GM18868 (cell line): ENCODE results near the gene LEMD2.

Experiments used
- ATAC-seq: cut with Tn5 transposase; IDR thresholded peaks from one replicate; pipeline ENCODE4 v1.9.1; 2021; ENCODE audit warnings: mild to moderate bottlenecking, moderate library complexity; ENCODE audit not compliant: unreplicated experiment

The LEMD2 gene

GRCh38 chr6:33820243-33820642, 31.3 kb upstream of the LEMD2 start:
- ATAC-seq = no peak

GRCh38 chr6:33819021-33819420, 30.1 kb upstream of the LEMD2 start:
- no peak for ATAC-seq

DNA sequence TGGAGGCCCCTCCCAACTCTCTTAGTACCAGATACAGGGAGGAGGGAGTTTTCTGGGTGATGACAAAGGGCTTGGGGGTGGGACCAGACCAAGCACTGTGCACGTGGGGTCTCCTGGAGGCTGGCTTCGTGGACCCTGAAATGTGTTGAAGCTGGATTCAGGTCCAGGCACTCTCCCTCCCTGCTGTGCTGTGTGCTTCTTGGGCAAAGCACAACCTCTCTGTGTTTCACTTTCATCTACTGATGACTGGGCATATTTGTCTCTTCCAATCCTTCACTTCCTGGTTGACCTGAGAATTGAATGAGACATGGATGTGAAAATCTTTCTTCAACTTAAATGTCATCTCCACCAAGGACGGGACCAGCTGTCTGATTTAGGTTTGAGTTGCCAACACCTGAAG, 29.4 kb upstream of the LEMD2 start:
- no peak for ATAC-seq

GRCh38 chr6:33817489-33817888, 28.6 kb upstream of the LEMD2 start:
- no peak for ATAC-seq

DNA sequence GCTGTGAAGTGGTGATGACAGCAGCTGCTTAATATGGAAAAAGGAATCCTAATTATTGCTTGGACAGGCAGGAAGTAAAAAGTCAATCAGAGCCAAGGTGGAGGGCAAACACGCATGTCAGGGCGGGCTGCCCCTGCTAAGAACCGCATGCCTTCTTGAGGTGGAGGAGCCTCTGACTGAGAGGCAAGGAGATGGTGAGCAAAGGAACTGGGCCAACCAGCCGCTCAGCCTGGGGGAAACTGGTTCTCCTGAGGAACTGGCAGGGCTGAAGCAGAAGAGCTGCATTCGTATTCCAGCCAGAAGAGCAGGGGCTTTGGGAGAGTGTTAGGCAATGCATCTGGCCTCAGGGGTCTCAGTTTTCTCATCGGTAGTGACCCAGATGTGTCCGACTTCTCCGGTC, 28.0 kb upstream of the LEMD2 start:
- ATAC-seq = no peak

DNA sequence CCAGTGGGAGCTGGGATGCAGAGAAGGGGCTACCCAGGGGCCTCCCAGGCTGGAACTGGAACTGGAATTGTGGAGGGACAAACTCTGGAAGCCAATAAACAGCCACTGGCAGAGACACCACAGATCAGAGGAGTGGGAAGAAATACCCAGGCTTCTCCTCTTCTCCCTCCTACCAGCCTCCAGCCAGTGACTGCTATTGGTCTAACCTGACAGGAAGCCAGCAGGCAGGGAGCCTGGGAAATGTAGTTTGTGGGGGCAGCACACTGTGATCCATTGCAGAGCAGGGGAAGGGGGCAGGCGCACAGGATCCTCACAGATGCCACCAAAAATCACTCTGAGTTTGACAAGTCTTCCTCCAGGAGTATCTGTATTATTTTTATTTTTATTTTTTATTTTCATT, 26.9 kb upstream of the LEMD2 start:
- ATAC-seq = no peak

GRCh38 chr6:33813990-33814985, 25.4 kb upstream of the LEMD2 start:
- ATAC-seq = no peak

DNA sequence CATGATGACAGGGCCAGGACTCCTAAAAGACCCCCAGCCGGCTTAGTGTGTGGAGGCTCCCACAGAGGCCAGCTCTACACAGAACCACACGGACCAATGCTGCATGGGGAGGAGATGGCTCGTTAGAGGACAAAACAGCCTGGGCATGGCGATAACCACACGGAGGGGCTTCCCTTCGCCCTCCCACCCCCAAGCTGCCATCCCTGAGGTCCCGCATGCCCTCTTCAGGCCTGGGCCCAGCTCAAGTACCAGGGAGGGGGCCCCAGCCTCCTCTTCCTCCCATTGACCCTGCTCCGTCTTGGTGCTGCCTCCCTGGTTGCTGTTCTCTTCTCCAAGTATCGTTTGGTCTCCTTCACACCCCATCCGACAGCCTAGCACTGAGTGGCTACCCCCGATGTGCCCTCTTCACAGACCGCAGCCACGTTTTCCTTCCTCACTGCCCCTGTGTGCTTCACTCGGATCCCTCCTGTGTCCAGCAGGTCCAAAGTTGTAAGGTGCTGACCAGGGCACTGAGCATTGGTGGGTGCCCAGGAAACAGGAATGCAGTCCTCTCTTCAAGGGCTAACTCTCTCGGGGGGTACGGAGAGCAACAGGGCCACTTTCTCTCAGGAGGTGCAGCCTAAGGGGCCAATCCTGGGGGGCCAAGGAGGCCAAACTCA, 24.4 kb upstream of the LEMD2 start:
- ATAC-seq = no peak

- no peak for ATAC-seq
These were observed 23.7 kb upstream of the LEMD2 start for GRCh38 chr6:33812669-33813068.

DNA sequence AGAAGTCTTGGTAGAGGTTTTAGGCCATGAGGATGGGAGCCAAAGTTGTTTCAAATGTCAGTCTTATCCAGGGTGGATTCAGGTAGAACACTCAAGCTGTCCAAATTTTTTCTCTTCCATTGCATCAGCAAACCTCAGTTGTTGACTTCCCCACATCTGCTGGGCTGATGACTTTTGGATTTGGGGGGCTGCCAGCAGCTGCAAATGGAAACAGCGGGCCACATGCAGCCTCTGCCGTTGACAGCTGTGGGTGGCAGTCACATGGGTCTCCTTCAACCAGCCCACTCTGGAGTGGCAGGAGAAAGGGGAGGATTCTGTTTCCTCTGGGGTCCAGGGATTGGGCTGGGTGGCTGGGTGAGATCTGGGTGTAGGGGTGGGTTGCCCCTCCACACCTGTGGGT, 20.7 kb upstream of the LEMD2 start:
- ATAC-seq = no peak

GRCh38 chr6:33808641-33809180, 19.8 kb upstream of the LEMD2 start:
- ATAC-seq = no peak

DNA sequence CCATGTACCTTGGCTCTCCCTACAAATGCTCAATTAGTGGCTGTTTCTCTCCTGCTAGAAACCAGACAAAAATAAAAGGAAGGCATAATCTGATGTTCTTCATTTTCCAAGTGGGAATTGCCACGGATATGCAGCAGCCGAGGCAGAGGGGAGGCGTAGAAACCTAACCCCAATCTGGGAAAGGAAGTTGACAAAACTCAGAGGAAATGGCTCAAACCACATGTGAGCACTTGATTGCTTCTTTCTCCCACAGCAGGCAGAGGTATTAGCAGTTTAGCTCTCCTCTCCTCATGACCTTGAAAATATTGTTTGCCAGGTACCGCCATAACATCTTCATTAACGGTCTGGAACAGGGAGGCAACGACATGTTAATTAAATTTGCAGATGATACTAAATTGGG, 18.7 kb upstream of the LEMD2 start:
- no peak for ATAC-seq

GRCh38 chr6:33806841-33807240, 17.9 kb upstream of the LEMD2 start:
- no peak for ATAC-seq

GRCh38 chr6:33803571-33804053, 14.7 kb upstream of the LEMD2 start, which contains the start of gene MLN:
Gene MLN, minus strand, starts transcription at chr6:33804003. Its CDS starts 2,840 bp downstream, at chr6:33801163.
- no peak for ATAC-seq

- no peak for ATAC-seq
These were observed 13.4 kb upstream of the LEMD2 start for GRCh38 chr6:33802186-33802958.

DNA sequence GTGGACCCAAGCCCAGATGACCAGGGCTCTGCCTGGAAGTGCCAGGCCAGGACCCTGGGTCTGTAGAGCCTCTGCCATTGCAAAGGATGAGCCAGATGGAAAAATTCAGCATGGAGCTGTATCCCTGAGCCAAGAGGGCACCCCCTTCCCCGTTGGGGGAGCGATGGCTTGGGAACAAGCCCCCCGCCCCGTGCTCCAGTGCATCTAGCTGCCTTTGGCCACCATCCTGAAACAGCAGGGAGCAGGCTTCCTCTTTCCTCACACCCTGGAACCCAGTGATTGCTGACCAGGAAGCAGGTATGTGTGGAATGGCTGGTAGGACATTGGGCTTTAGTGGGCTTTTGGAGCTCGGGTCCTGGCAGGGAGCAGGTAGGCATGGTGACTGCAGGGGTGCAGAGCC, 12.7 kb upstream of the LEMD2 start:
- ATAC-seq = no peak

- ATAC-seq = no peak
These were observed 11.5 kb upstream of the LEMD2 start for GRCh38 chr6:33800248-33800969.

DNA sequence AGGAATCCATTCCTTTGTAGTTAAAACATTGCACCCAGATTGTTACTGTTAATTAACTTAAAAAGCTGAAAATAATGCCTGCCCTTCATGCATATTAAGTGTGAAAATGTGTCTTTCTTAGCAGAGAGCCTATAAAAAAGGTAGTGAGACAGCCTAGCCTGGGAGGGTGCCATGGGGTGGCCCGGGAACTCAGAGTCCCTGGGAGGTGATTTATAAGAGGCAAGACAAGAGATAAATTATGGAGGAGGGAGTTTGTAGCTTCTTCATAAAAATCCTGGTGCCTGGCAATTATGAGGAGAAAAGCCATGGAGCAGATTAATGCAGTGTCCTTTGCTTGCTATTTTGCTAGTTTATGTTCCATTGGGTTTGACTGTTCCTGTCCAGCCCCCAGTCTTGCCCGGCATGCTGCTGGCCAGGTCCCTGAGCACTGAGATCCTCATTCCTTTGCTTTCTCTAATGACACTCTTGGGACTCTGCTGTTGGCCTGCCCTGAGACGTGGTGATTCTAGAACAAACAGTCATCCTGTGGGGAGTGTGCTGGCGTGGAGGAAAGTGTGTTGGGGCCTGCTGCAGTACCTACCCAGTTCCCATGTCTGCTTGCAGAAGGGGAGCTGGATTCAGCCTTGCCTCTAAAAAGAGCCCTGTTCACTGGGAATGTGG, 10.7 kb upstream of the LEMD2 start:
- no peak for ATAC-seq

DNA sequence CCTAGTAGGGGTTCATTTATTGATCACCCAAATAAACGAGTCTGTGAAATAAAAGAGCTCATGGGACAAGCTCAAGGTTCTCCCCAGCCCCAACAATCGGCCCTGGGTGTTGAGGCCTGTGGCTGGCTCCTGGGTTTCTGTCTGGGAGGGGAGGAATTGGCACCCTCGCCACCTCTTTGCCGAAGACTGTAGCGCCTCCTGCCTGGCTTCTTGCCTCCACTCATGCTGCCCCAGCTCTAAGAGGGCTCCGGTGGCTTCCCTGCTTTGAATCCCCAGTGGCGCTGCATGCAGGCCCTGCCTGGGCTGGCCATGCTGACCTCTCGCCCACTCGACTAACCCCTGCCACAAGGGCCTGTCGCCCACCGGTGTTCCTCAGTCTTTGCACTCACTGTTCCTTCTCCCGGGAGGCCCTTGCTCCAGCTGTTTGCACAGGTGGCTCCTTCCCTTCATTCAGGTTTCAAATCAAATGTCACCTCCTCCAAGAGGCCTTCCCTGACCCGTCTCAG, 9.5 kb upstream of the LEMD2 start:
- no peak for ATAC-seq
